ENCODE measurements around the gene PSMD5. TPM values are rescaled to one million over a fixed set of nuclear protein-coding genes. Genes with fewer than 3 reads are reported as not detected.

Gene PSMD5
- total and polyA plus RNA-seq, 11 donors: 4.8 to 17.9 (median 13.4) TPM

- ATAC-seq (no peak), DNase-seq (no peak)
- intact Hi-C loops (cut with DNase I): loop anchor here in 2 of 10 donors (5.0 to 10.0 kb wide), 3 partner anchors 64 to 192 kb away; partner anchors contain the start of gene MEGF9 (in 1 of the 2)
- 92 to 94% (median 93%) methylated on average over 3 of the region's 3 CpGs for WGBS, 4 donors
- Histone ChIP-seq H3K27me3 (no peaks in the 10 kb centered on the region), H3K9me3 (no peaks in the 10 kb centered on the region), H3K4me3 (no peak overlapping the region), H3K36me3 (peaks cover 0 to 28% (median 4%) of the 10 kb centered on the region in 9 donors), H3K4me1 (peaks cover 0 to 34% (median 8%) of the 10 kb centered on the region in 12 donors), H3K27ac (no peak overlapping the region)
- TF ChIP-seq POLR2A (IDR thresholded peaks at IDR 0.05) (no peak), CTCF (IDR thresholded peaks at IDR 0.05) (no peak)
Observed at GRCh38 chr9:120872791-120873502, 30.2 kb upstream of the PSMD5 start.

GRCh38 chr9:120870206-120870605 is 27.5 kb upstream of the PSMD5 start:
- intact Hi-C loops (cut with DNase I): loop anchor here in 2 of 10 donors (5.0 to 10.0 kb wide), 3 partner anchors 67 to 195 kb away; partner anchors contain the start of gene MEGF9 (in 1 of the 2)
- Histone ChIP-seq H3K9me3 (no peaks in the 10 kb centered on the region), H3K4me1 (peaks cover 0 to 20% (median 2%) of the 10 kb centered on the region in 12 donors), H3K36me3 (peaks cover 0 to 48% (median 11%) of the 10 kb centered on the region in 9 donors), H3K27ac (peak overlapping the region in 2 of 12 donors; percentile 92 to 93), H3K27me3 (no peaks in the 10 kb centered on the region), H3K4me3 (no peak overlapping the region)
- no peak for TF ChIP-seq CTCF (IDR thresholded peaks at IDR 0.05)
- no peak for TF ChIP-seq POLR2A (IDR thresholded peaks at IDR 0.05)
- DNase-seq: no peak
- no peak for ATAC-seq
- 77 to 87% (median 86%) methylated on average over 9 of the region's 9 CpGs for WGBS, 4 donors

GRCh38 chr9:120869726-120870125 is 27.0 kb upstream of the PSMD5 start:
- Histone ChIP-seq H3K9me3 (no peaks in the 10 kb centered on the region), H3K4me1 (peaks cover 0 to 20% (median 2%) of the 10 kb centered on the region in 12 donors), H3K27ac (peak overlapping the region in 7 of 12 donors; percentile 82 to 93 (median 86)), H3K4me3 (peak overlapping the region in 1 of 12 donors; percentile 63), H3K27me3 (no peaks in the 10 kb centered on the region), H3K36me3 (peaks cover 0 to 52% (median 11%) of the 10 kb centered on the region in 9 donors)
- ATAC-seq (no peak), DNase-seq (no peak)
- TF ChIP-seq POLR2A (IDR thresholded peaks at IDR 0.05) (no peak), CTCF (IDR thresholded peaks at IDR 0.05) (no peak)
- intact Hi-C loops (cut with DNase I): loop anchor here in 5 of 10 donors (1.0 to 10.0 kb wide), 8 partner anchors 27 to 195 kb away; partner anchors contain the start of genes FBXW2 (in 1 of the 5), MEGF9 (in 1 of the 5) and PSMD5 (in 1 of the 5)
- 87 to 96% (median 90%) methylated on average over 6 to 10 of the region's 10 CpGs for whole genome bisulfite sequencing, 4 donors

GRCh38 chr9:120869360-120869687 is 26.6 kb upstream of the PSMD5 start:
- WGBS, 4 donors: 39 to 47% (median 43%) methylated on average over 10 of the region's 10 CpGs
- Histone ChIP-seq H3K36me3 (peaks cover 0 to 54% (median 14%) of the 10 kb centered on the region in 9 donors), H3K27ac (peak overlapping the region; percentile 8 to 93 (median 84)), H3K27me3 (no peaks in the 10 kb centered on the region), H3K9me3 (no peaks in the 10 kb centered on the region), H3K4me3 (peak overlapping the region; percentile 26 to 87 (median 58)), H3K4me1 (peaks cover 0 to 20% (median 2%) of the 10 kb centered on the region in 12 donors)
- TF ChIP-seq CTCF (IDR thresholded peaks at IDR 0.05) (peak in 1 of 12 donors; percentile 2), POLR2A (IDR thresholded peaks at IDR 0.05) (no peak)
- intact Hi-C loops (cut with DNase I): loop anchor here in 4 of 10 donors (1.0 to 2.0 kb wide), 5 partner anchors 27 to 76 kb away; partner anchors contain the start of genes FBXW2 (in 1 of the 4) and PSMD5 (in 1 of the 4)
- DNase-seq: no peak
- no peak for ATAC-seq

Measured in heart left ventricle (tissue), 16 donors.